GM12873 (cell line): ENCODE data around the gene ZNF862.
A peak's percentile ranks its signal among the peaks of the same experiment; 100 is the strongest.

Experiments used
- CTCF ChIP-seq: IDR thresholded peaks from 2 replicates; pipeline ENCODE4 v1.5.1; 2012; ENCODE audit warnings: low read depth, mild to moderate bottlenecking, moderate library complexity, low read length, control low read depth; ENCODE audit not compliant: insufficient read depth; ENCODE audit errors: missing control alignments

Gene ZNF862

GRCh38 chr7:149794661-149795060 is 43.5 kb upstream of the ZNF862 start:
- no peak for TF ChIP-seq CTCF

- no peak for TF ChIP-seq CTCF
Measured at GRCh38 chr7:149795126-149795525, 43.0 kb upstream of the ZNF862 start.

DNA sequence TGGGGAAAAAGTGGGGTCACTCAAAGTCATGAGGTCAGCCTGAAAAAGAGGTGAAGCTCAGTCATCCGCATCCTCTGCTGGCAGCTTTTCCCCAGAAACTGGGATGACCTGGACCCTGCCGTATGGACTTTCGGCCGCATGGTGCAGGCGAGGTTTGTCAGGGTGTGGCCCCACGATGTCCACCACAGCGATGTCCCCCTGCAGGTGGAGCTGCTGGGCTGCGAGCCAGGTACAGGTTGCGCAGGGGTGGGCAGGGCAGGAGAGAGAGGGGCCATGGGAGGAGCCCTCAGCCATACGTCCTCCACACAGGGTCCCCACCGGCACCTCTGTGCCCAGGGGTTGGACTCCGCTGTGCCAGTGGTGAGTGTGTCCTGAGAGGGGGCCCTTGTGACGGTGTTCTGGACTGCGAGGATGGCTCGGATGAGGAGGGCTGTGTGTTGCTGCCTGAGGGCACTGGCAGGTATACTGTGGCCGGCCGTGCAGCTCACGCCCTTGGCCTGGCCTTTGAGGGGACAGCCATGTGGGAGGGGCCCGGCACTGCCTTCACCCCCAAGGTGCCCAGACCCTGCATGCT is 41.8 kb upstream of the ZNF862 start:
- TF ChIP-seq CTCF, result no peak

GRCh38 chr7:149797771-149798170 is 40.4 kb upstream of the ZNF862 start:
- no peak for TF ChIP-seq CTCF

DNA sequence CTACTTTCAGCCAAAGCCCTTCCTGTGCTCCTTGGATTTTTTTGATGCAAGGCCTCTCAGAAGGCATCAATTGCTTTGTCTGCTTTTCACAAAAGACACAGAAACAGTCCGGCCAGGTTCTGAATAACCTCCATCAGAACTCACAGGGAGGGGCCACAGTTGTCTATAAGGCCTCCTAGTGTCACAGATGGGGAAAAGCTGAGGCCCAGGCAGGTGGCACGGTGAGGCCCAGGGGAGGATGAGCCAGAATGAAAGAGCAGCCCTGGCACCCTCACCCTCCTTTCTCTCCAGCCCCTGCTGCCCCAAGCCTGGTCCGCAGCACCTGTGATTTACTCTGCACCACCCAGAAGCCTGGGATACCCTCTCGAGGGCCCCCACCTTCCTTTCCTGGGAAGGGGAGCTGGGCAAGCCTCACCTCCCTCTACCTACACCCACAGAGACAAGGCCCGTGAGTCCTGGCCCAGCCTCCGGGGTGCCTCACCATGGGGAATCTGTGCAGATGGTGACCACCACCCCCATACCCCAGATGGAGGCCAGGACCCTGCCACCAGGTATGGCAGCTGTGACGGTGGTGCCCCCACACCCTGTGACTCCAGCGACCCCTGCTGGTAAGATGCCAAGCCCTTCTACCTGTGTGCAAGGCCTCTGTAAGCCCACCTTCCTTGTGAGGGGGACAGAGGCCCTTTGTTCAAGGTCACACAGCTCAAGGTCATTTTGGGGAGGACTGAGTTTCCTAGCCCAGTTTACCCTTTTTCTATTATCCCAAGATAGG is 38.6 kb upstream of the ZNF862 start:
- peak; percentile 75 for TF ChIP-seq CTCF

GRCh38 chr7:149800169-149800555 is 38.0 kb upstream of the ZNF862 start:
- TF ChIP-seq CTCF, result no peak

DNA sequence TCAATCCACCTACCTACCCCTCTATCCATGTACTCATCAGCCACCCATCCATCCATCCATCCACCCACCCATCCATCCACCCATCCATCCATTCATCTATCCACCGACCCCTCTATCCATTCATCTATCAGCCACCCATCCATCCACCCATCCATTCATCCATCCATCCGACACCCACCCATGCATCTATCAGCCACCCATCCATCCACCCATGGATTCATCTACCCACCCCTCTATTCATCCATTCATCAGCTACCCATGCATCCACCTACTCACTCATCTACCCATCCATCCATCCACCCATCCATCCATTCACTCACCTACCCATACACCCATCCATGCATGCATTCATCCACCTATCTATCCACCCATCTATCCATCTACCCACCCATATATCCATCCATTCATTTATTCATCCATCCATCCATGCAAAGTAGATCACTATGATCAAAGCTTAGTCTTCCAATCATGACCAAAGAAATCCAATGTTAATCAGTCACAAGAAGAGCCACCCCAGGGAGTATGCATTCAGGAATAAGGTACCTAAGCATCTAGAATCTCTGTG is 37.1 kb upstream of the ZNF862 start:
- TF ChIP-seq CTCF, result no peak
